A673 (cell line): ENCODE data around the gene VPS26B. TPM values are rescaled to one million over a fixed set of nuclear protein-coding genes. Genes with fewer than 3 reads are reported as not detected.
"Not testable (repeated sequence)": the region's sequence is repeated elsewhere in the genome, so short reads cannot be mapped to it uniquely, and the experiment has no call there.

Experiments used
- BruUV-seq: library from RNA; stranded (reverse); fragments of 400-500 nt; replicated peaks from 2 replicates; lab custom pipeline; 2021; lab: Mats Ljungman, UMichigan
- CTCF ChIA-PET: fragments of 300-600 bp; sonication (Branson Sonifier 250); formaldehyde crosslinking; loops from one replicate; lab custom pipeline; 2022; ENCODE audit warnings: antibody characterized with exemption; lab: Charles Lee
- POLR2A ChIA-PET: fragments of 300-600 bp; sonication (Branson Sonifier 250); formaldehyde crosslinking; loops from one replicate; lab custom pipeline; 2022; ENCODE audit warnings: antibody characterized with exemption; ENCODE audit not compliant: low non-redundant PET; lab: Charles Lee
- DNase-seq: peaks from one replicate; pipeline ENCODE4 v3.0.0-alpha.2; 2015; ENCODE audit warnings: low spot score
- H3K27ac ChIP-seq: fragments of 200-600 bp; sonication (generic); 2 replicates; pipeline ENCODE4 v1.5.1; 2016; ENCODE audit warnings: mixed run types, low read depth, mild to moderate bottlenecking, mixed read lengths, antibody characterized with exemption, low read length; ENCODE audit not compliant: poor library complexity, severe bottlenecking
- H3K27me3 ChIP-seq: fragments of 200-600 bp; sonication (generic); replicated peaks from 2 replicates; pipeline ENCODE4 v1.6.1; 2017; ENCODE audit warnings: mixed run types, low read depth, mild to moderate bottlenecking, mixed read lengths, antibody characterized with exemption, low read length; ENCODE audit not compliant: insufficient read depth, poor library complexity
- H3K36me3 ChIP-seq: fragments of 200-600 bp; sonication (generic); 2 replicates; pipeline ENCODE4 v1.6.1; 2016; ENCODE audit warnings: mixed run types, mild to moderate bottlenecking, mixed read lengths, antibody characterized with exemption, low read length; ENCODE audit not compliant: insufficient read depth, poor library complexity, severe bottlenecking
- H3K4me1 ChIP-seq: fragments of 200-600 bp; sonication (generic); 2 replicates; pipeline ENCODE4 v1.6.1; 2017; ENCODE audit warnings: mixed run types, mild to moderate bottlenecking, mixed read lengths, antibody characterized with exemption, low read length; ENCODE audit not compliant: insufficient read depth, poor library complexity, severe bottlenecking
- H3K4me3 ChIP-seq: fragments of 200-600 bp; sonication (generic); 2 replicates; pipeline ENCODE4 v1.5.1; 2016; ENCODE audit warnings: low read depth, mixed run types, mild to moderate bottlenecking, mixed read lengths, low read length; ENCODE audit not compliant: poor library complexity, severe bottlenecking
- H3K9me3 ChIP-seq: fragments of 200-600 bp; sonication (generic); 2 replicates; pipeline ENCODE4 v1.6.1; 2016; ENCODE audit warnings: mixed run types, low read depth, mild to moderate bottlenecking, mixed read lengths, antibody characterized with exemption, low read length; ENCODE audit not compliant: poor library complexity, severe bottlenecking
- CTCF ChIP-seq: fragments of 300-800, 200-600 bp; sonication (generic); conservative IDR thresholded peaks from 2 replicates; pipeline ENCODE4 v1.5.1; 2017; ENCODE audit warnings: low read depth, mild to moderate bottlenecking, antibody characterized with exemption, low read length, moderate library complexity, mixed read lengths
- EZH2 ChIP-seq: fragments of 200-600 bp; sonication (generic); IDR thresholded peaks from 2 replicates; pipeline ENCODE4 v1.6.1; 2017; ENCODE audit warnings: borderline replicate concordance, low read depth, mild to moderate bottlenecking, mixed read lengths, antibody characterized with exemption, low read length; ENCODE audit not compliant: poor library complexity, severe bottlenecking
- intact Hi-C: fragments of 100-400 bp; cut with micrococcal nuclease; formaldehyde crosslinking; loops from one replicate; pipeline ENCODE4 v1.10.0; 2022; ENCODE audit not compliant: unreplicated experiment
- total RNA-seq: library from RNA; stranded (reverse); gene quantifications from 2 replicates; pipeline ENCODE4 v1.2.3, GENCODE V29; 2021

The VPS26B gene
- total RNA-seq, 1 experiment from 2014 or later = 51.3 TPM

- Histone ChIP-seq H3K4me1 (peaks cover 10% of the 10 kb centered on the region), H3K27me3 (no peaks in the 10 kb centered on the region), H3K9me3 (no peaks in the 10 kb centered on the region), H3K27ac (peak within 1 kb of the TSS; percentile 67), H3K36me3 (peaks cover 30% of the 10 kb centered on the region), H3K4me3 (peak within 1 kb of the TSS; percentile 55)
- BruUV-seq = no TSS peak
- ChIA-PET CTCF (no interaction called here), POLR2A (no interaction called here)
- intact Hi-C loops = loop anchor here (2.0 kb wide), 1 partner anchor 29 kb away; the partner anchor contains the start of gene VPS26B
- no peak for TF ChIP-seq EZH2
- TF ChIP-seq CTCF = no peak
- peak; percentile 99 for DNase-seq
These were observed 28.9 kb downstream of the VPS26B start, which contains the start of the genes ACAD8 and THYN1 for GRCh38 chr11:134253188-134253993. Gene ACAD8 (plus strand): TSS chr11:134253568. CDS start chr11:134253601, 33 bp downstream. Gene THYN1 (minus strand): TSS chr11:134253352. CDS start chr11:134252882, 470 bp downstream.

DNA sequence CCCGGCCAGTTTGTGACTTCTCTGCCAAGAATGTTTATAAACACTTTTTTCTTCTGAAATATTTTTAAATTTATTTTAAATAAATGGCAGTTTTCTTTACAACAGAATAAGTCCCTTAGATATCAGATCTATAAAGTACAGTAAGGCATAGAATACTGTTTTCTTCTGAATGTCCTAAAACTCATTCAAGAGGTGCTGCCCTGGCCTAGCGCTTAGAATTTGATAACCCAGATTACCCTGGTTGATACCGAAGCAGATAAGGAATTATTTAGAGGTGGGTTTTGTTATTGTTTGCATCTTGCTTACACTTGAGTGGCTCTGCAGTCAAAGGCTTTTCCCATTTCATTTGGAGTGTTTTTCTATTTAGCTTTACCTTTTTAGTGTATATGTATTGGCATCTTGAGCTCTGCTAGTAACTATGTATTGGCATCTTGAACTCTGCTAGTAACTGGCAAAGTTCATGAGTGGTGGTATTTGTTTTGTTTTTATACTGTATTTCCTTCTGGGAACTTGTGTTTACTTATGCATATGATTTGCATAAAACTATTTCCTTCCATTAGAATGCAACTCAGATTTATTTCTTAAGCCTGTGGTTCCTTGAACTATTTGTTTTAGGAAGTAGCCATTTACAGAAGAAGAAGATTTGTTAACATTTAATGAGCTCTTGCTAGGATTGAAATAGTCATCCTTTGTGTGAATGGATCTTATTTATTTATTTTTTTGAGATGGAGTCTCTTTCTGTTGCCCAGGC is 30.1 kb downstream of the VPS26B start:
- H3K4me1 ChIP-seq = peaks cover 10% of the 10 kb centered on the region
- BruUV-seq = no TSS peak
- H3K27me3 ChIP-seq = no peaks in the 10 kb centered on the region
- ChIA-PET CTCF (no interaction called here), POLR2A (no interaction called here)
- intact Hi-C loops = no loop called here
- no peak for DNase-seq
- H3K27ac ChIP-seq = no peak overlapping the region
- no peak for TF ChIP-seq CTCF
- peak overlapping the region; percentile 55 for H3K4me3 ChIP-seq
- no peaks in the 10 kb centered on the region for H3K9me3 ChIP-seq
- H3K36me3 ChIP-seq = peaks cover 27% of the 10 kb centered on the region

GRCh38 chr11:134255184-134255561 is 30.7 kb downstream of the VPS26B start:
- peaks cover 29% of the 10 kb centered on the region for H3K36me3 ChIP-seq
- H3K4me1 ChIP-seq = peaks cover 10% of the 10 kb centered on the region
- BruUV-seq, H3K4me3 ChIP-seq, DNase-seq, H3K27me3 ChIP-seq, H3K9me3 ChIP-seq, intact Hi-C loops, POLR2A ChIA-PET, H3K27ac ChIP-seq, CTCF ChIA-PET: not testable (repeated sequence)
